MM.1S (cell line): ENCODE measurements around the gene CACHD1.

Experiments
- DNase-seq: peaks from one replicate; pipeline ENCODE4 v3.0.0-alpha.2; 2015
- H2AFZ ChIP-seq: fragments of 300-600 bp; sonication (generic); 2 replicates; pipeline ENCODE4 v1.6.0; 2016; ENCODE audit warnings: antibody characterized with exemption, low read length
- H3F3A ChIP-seq: fragments of 300-600 bp; sonication (generic); 2 replicates; pipeline ENCODE4 v1.6.1; 2016; ENCODE audit warnings: mild to moderate bottlenecking, antibody characterized with exemption, low read length, moderate library complexity, mixed read lengths; ENCODE audit not compliant: insufficient read depth
- H3K27ac ChIP-seq: fragments of 300-600 bp; sonication (generic); 2 replicates; pipeline ENCODE4 v1.5.1; 2016; ENCODE audit warnings: mild to moderate bottlenecking, low read length
- H3K27me3 ChIP-seq: fragments of 300-600 bp; sonication (generic); replicated peaks from 2 replicates; pipeline ENCODE4 v1.6.0; 2016; ENCODE audit warnings: low read length; ENCODE audit not compliant: insufficient read depth
- H3K36me3 ChIP-seq: fragments of 300-600 bp; sonication (generic); replicated peaks from 2 replicates; pipeline ENCODE4 v1.6.1; 2016; ENCODE audit warnings: mild to moderate bottlenecking, low read length, mixed read lengths; ENCODE audit not compliant: insufficient read depth
- H3K4me1 ChIP-seq: fragments of 300-600 bp; sonication (generic); 2 replicates; pipeline ENCODE4 v1.6.1; 2016; ENCODE audit warnings: low read length, mixed read lengths
- H3K4me2 ChIP-seq: fragments of 300-600 bp; sonication (generic); 2 replicates; pipeline ENCODE4 v1.6.0; 2016; ENCODE audit warnings: low read depth, low read length
- H3K4me3 ChIP-seq: fragments of 300-600 bp; sonication (generic); 2 replicates; pipeline ENCODE4 v1.5.1; 2016; ENCODE audit warnings: low read length, mixed read lengths
- H3K79me2 ChIP-seq: fragments of 300-600 bp; sonication (generic); 2 replicates; pipeline ENCODE4 v1.6.1; 2016; ENCODE audit warnings: mixed run types, low read length, mixed read lengths
- H3K9ac ChIP-seq: fragments of 300-600 bp; sonication (generic); 2 replicates; pipeline ENCODE4 v1.6.1; 2016; ENCODE audit warnings: low read length, mixed read lengths
- H3K9me2 ChIP-seq: fragments of 300-600 bp; sonication (generic); replicated peaks from 2 replicates; pipeline ENCODE4 v1.6.1; 2016; ENCODE audit warnings: mild to moderate bottlenecking, low read length, mixed read lengths; ENCODE audit not compliant: insufficient read depth
- H3K9me3 ChIP-seq: fragments of 300-600 bp; sonication (generic); replicated peaks from 2 replicates; pipeline ENCODE4 v1.6.1; 2016; ENCODE audit warnings: mild to moderate bottlenecking, low read length, mixed read lengths; ENCODE audit not compliant: insufficient read depth
- H4K20me1 ChIP-seq: fragments of 300-600 bp; sonication (generic); 2 replicates; pipeline ENCODE4 v1.6.1; 2016; ENCODE audit warnings: mild to moderate bottlenecking, low read length, moderate library complexity, mixed read lengths; ENCODE audit not compliant: insufficient read depth
- EZH2 ChIP-seq: fragments of 300-600 bp; sonication (generic); optimal IDR thresholded peaks from 2 replicates; pipeline ENCODE3; 2017; ENCODE audit warnings: low read depth, mild to moderate bottlenecking, antibody characterized with exemption, low read length, mixed read lengths
- EZH2phosphoT487 ChIP-seq: fragments of 300-600 bp; sonication (generic); IDR thresholded peaks from 2 replicates; pipeline ENCODE4 v1.6.1; 2018; ENCODE audit warnings: antibody characterized with exemption, low read length
- TF ChIP-seq, protein P1 (sequence below): fragments of 300-600 bp; sonication (generic); IDR thresholded peaks from 2 replicates; pipeline ENCODE4 v1.5.1; 2016; ENCODE audit warnings: antibody characterized with exemption, low read length, mixed read lengths

Gene CACHD1

DNA sequence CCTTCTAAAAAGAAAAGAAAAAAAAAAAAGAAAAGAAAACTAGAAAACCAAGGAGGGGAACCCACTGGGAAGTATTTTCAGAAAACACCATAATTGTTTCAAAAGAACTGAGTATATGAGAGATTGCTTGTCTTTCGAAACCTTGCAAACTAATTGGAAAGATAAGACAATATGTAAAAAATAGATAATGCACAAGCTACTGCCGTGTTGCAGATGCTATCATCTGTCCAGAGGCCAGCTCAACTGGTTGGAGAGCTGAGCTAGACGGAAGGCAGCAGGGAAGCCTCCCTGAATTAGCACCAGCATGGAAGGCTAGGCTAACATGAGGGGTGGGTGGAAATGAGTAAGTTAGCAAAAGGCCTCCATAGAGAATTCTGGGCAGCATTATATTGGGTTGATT, 16.2 kb upstream of the CACHD1 start:
- no peaks in the 10 kb centered on the region for H4K20me1 ChIP-seq
- no peak overlapping the region for H3K27ac ChIP-seq
- no peaks in the 10 kb centered on the region for H3K9me2 ChIP-seq
- no peaks in the 10 kb centered on the region for H3K27me3 ChIP-seq
- no peak overlapping the region for H3K4me2 ChIP-seq
- no peaks in the 10 kb centered on the region for H3K79me2 ChIP-seq
- no peak for TF ChIP-seq EZH2
- no peak for TF ChIP-seq EZH2phosphoT487
- TF ChIP-seq, protein P1, sequence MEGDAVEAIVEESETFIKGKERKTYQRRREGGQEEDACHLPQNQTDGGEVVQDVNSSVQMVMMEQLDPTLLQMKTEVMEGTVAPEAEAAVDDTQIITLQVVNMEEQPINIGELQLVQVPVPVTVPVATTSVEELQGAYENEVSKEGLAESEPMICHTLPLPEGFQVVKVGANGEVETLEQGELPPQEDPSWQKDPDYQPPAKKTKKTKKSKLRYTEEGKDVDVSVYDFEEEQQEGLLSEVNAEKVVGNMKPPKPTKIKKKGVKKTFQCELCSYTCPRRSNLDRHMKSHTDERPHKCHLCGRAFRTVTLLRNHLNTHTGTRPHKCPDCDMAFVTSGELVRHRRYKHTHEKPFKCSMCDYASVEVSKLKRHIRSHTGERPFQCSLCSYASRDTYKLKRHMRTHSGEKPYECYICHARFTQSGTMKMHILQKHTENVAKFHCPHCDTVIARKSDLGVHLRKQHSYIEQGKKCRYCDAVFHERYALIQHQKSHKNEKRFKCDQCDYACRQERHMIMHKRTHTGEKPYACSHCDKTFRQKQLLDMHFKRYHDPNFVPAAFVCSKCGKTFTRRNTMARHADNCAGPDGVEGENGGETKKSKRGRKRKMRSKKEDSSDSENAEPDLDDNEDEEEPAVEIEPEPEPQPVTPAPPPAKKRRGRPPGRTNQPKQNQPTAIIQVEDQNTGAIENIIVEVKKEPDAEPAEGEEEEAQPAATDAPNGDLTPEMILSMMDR: no peak
- H3K9ac ChIP-seq: no peak overlapping the region
- H3K4me1 ChIP-seq: no peaks in the 10 kb centered on the region
- H3F3A ChIP-seq: no peaks in the 10 kb centered on the region
- H3K4me3 ChIP-seq: no peak overlapping the region
- H3K36me3 ChIP-seq: no peaks in the 10 kb centered on the region
- H3K9me3 ChIP-seq: no peaks in the 10 kb centered on the region
- H2AFZ ChIP-seq: no peak overlapping the region
- no peak for DNase-seq

DNA sequence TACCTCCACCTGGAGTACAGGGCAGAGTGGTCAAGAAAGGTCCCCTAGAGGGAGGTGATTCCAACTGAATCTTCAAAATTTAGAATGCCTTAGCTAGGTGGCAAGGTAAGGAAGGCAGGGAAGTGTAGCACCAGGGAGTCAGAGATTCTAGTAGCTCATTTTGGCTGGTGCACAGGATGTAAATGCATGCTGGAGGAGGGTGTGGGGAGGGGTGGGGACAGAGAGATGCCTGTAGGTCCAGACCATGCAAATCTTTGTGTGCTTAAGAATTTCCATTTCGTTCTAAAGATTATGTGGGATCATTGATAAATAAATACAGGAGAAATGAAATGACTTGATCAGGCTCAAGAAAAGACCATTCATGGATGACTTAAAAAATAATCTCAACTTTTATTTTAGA, 11.0 kb upstream of the CACHD1 start:
- H3K27ac ChIP-seq: no peak overlapping the region
- no peaks in the 10 kb centered on the region for H3F3A ChIP-seq
- no peak overlapping the region for H3K4me3 ChIP-seq
- H3K4me1 ChIP-seq: no peaks in the 10 kb centered on the region
- H3K4me2 ChIP-seq: no peak overlapping the region
- no peak for DNase-seq
- no peaks in the 10 kb centered on the region for H4K20me1 ChIP-seq
- TF ChIP-seq, protein P1: no peak
- TF ChIP-seq EZH2 (no peak), EZH2phosphoT487 (no peak)
- H3K9me2 ChIP-seq: no peaks in the 10 kb centered on the region
- H3K27me3 ChIP-seq: no peaks in the 10 kb centered on the region
- no peaks in the 10 kb centered on the region for H3K9me3 ChIP-seq
- no peaks in the 10 kb centered on the region for H3K36me3 ChIP-seq
- H3K79me2 ChIP-seq: no peaks in the 10 kb centered on the region
- no peak overlapping the region for H3K9ac ChIP-seq
- no peak overlapping the region for H2AFZ ChIP-seq

DNA sequence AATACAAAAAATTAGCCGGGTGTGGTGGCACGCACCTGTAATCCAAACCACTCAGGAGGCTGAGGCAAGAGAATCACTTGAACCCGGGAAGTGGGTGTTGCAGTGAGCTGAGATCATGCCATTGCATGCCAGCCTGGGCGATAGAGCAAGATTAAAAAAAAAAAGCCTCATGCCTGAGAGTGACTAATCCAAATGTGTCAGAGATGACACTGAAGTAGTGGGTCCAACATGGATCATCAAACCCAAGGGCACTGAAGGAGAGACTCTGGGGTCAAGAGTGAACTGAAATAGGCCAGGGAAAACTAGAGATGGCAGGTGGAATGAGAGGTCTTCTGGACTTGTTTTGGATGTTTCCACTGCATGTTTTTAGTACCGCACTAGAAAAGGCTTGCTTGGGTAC, 10.2 kb upstream of the CACHD1 start:
- Histone ChIP-seq H3K27me3 (no peaks in the 10 kb centered on the region), H3K9me2 (no peaks in the 10 kb centered on the region), H3F3A (no peaks in the 10 kb centered on the region), H4K20me1 (no peaks in the 10 kb centered on the region), H3K79me2 (no peaks in the 10 kb centered on the region), H3K36me3 (no peaks in the 10 kb centered on the region), H3K4me2 (no peak overlapping the region), H3K4me3 (no peak overlapping the region), H2AFZ (no peak overlapping the region), H3K9ac (no peak overlapping the region), H3K4me1 (no peaks in the 10 kb centered on the region), H3K9me3 (no peaks in the 10 kb centered on the region), H3K27ac (no peak overlapping the region)
- TF ChIP-seq EZH2 (no peak), EZH2phosphoT487 (no peak)
- TF ChIP-seq, protein P1: no peak
- DNase-seq: no peak

DNA sequence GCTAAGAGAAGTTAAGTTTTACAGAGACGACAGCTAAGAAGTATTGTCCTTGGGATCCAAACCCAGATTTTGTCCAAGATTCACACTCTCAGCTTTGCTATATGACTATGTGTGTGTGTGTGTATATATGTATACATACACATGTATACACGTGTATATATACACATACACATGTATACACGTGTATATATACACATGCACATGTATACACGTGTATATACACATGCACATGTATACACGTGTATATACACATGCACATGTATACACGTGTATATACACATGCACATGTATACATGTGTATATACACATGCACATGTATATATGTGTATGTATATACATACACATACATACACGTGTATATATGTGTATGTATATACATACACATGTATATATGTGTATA, 3.9 kb upstream of the CACHD1 start:
- no peaks in the 10 kb centered on the region for H3K9me3 ChIP-seq
- TF ChIP-seq, protein P1: no peak
- no peak for TF ChIP-seq EZH2
- no peak for DNase-seq

More for the DNA sequence above, 3.9 kb upstream of the CACHD1 start:
- H3K9ac ChIP-seq: no peak overlapping the region
- no peaks in the 10 kb centered on the region for H3K27me3 ChIP-seq
- H3K9me2 ChIP-seq: no peaks in the 10 kb centered on the region
- H4K20me1 ChIP-seq: no peaks in the 10 kb centered on the region
- H3K27ac ChIP-seq: no peak overlapping the region
- H3K79me2 ChIP-seq: no peaks in the 10 kb centered on the region
- no peak overlapping the region for H2AFZ ChIP-seq
- no peak overlapping the region for H3K4me2 ChIP-seq
- no peak overlapping the region for H3K4me3 ChIP-seq
- no peaks in the 10 kb centered on the region for H3F3A ChIP-seq
- H3K4me1 ChIP-seq: no peaks in the 10 kb centered on the region
- H3K36me3 ChIP-seq: no peaks in the 10 kb centered on the region
